Left lung (tissue), 10 donors: ENCODE results near the gene PRXL2C. TPM values are rescaled to one million over a fixed set of nuclear protein-coding genes. Genes with fewer than 3 reads are reported as not detected.
"Not testable (repeated sequence)": the region's sequence is repeated elsewhere in the genome, so short reads cannot be mapped to it uniquely, and the experiment has no call there.

Source experiments
- ATAC-seq: fragments of 200-7000 bp; cut with Tn5 transposase; one replicate; pipeline ENCODE4 v1.9.1; 2020; ENCODE audit warnings: moderate library complexity
- DNase-seq, 4 donors: peaks; one replicate each; pipeline ENCODE4 v3.0.0-alpha.2; 2013 to 2020
- H3K27ac ChIP-seq, 2 donors: fragments of 200-600 bp; sonication (generic) in 1 of 2; one replicate each; pipeline versions ENCODE4 v1.5.0 to v1.8.0; 2020 to 2021
- H3K27me3 ChIP-seq, 2 donors: fragments of 200-600 bp; sonication (generic) in 1 of 2; one replicate each; pipeline versions ENCODE4 v1.5.0 to v1.8.0; 2020 to 2021
- H3K36me3 ChIP-seq, 2 donors: fragments of 200-600 bp; sonication (generic) in 1 of 2; one replicate each; pipeline versions ENCODE4 v1.5.0 to v1.8.0; 2020 to 2021
- H3K4me1 ChIP-seq, 2 donors: fragments of 200-600 bp; one replicate each; pipeline ENCODE4 v1.8.0; 2021
- H3K4me3 ChIP-seq, 2 donors: fragments of 200-600 bp; sonication (generic) in 1 of 2; one replicate each; pipeline versions ENCODE4 v1.5.0 to v1.8.0; 2020 to 2021; ENCODE audit warnings: mild to moderate bottlenecking in 1 of 2
- H3K9me3 ChIP-seq, 2 donors: fragments of 200-600 bp; sonication (generic) in 1 of 2; one replicate each; pipeline versions ENCODE4 v1.5.0 to v1.8.0; 2020 to 2021
- CTCF ChIP-seq, 2 donors: fragments of 200-600 bp; sonication (generic) in 1 of 2; IDR thresholded peaks; one replicate each; pipeline versions ENCODE4 v1.5.0 to v1.8.0; 2021; ENCODE audit warnings: antibody characterized with exemption in 2 of 2
- intact Hi-C, 2 donors: fragments of 100-400 bp; cut with DNase I; formaldehyde crosslinking; loops; one replicate each; pipeline versions ENCODE4 v1.11.2 to v1.14.2; 2022
- polyA plus RNA-seq, 6 donors: library from polyadenylated mRNA; unstranded; fragments of 120-200 nt; gene quantifications; one replicate each; pipeline ENCODE4 v1.2.1, GENCODE V29; 2013; ENCODE audit not compliant: insufficient read length in 6 of 6
- total RNA-seq, 2 donors: library from RNA; stranded (reverse); fragmentation: NEBNext Ultra II Directional; extraction: Animal tissue kit (Norgen Biotek cat#: 25700); gene quantifications; one replicate each; pipeline ENCODE4 v1.2.1, GENCODE V29; 2021
- donor health status: DM: no; HTN: yes; CAD: no.
- donor health status: DM: no; HTN: no; CAD: no.

The PRXL2C gene
- total and polyA plus RNA-seq, 8 donors, result 5.3 to 31.9 (median 6.3) TPM

- H3K36me3 ChIP-seq, result no peaks in the 10 kb centered on the region
- peaks cover 0 to 75% of the 10 kb centered on the region in 2 donors for H3K27me3 ChIP-seq
- no peak for TF ChIP-seq CTCF (IDR thresholded peaks at IDR 0.05)
- ATAC-seq, result no peak
- DNase-seq, result no peak
- intact Hi-C loops, result no loop called here
- no peak overlapping the region for H3K4me3 ChIP-seq
- peaks cover 0 to 9% of the 10 kb centered on the region in 2 donors for H3K4me1 ChIP-seq
- H3K27ac ChIP-seq, result peak overlapping the region; percentile 41 to 60
- no peaks in the 10 kb centered on the region for H3K9me3 ChIP-seq
Measured at GRCh38 chr9:96617439-96618185, 37.5 kb downstream of the PRXL2C start.

- H3K9me3 ChIP-seq, result no peaks in the 10 kb centered on the region
- peaks cover 0 to 75% of the 10 kb centered on the region in 2 donors for H3K27me3 ChIP-seq
- intact Hi-C loops, result no loop called here
- peaks cover 0 to 9% of the 10 kb centered on the region in 2 donors for H3K4me1 ChIP-seq
- no peak for TF ChIP-seq CTCF (IDR thresholded peaks at IDR 0.05)
- H3K4me3 ChIP-seq, result no peak overlapping the region
- no peaks in the 10 kb centered on the region for H3K36me3 ChIP-seq
- no peak overlapping the region for H3K27ac ChIP-seq
- DNase-seq (no peak), ATAC-seq (no peak)
Measured at GRCh38 chr9:96616817-96617438, 38.2 kb downstream of the PRXL2C start.

GRCh38 chr9:96615411-96615810 lies 39.7 kb downstream of the PRXL2C start:
- peaks cover 0 to 63% of the 10 kb centered on the region in 2 donors for H3K27me3 ChIP-seq
- no peak overlapping the region for H3K4me3 ChIP-seq
- intact Hi-C loops, result no loop called here
- no peak for TF ChIP-seq CTCF (IDR thresholded peaks at IDR 0.05)
- ATAC-seq (no peak), DNase-seq (no peak)
- no peaks in the 10 kb centered on the region for H3K9me3 ChIP-seq
- H3K27ac ChIP-seq, result no peak overlapping the region
- no peaks in the 10 kb centered on the region for H3K36me3 ChIP-seq
- peaks cover 0 to 9% of the 10 kb centered on the region in 2 donors for H3K4me1 ChIP-seq

GRCh38 chr9:96614664-96615063 lies 40.5 kb downstream of the PRXL2C start:
- H3K4me3 ChIP-seq, ATAC-seq, intact Hi-C loops, H3K9me3 ChIP-seq, DNase-seq, H3K4me1 ChIP-seq, H3K36me3 ChIP-seq, H3K27ac ChIP-seq: not testable (repeated sequence)
- peaks cover 0 to 62% of the 10 kb centered on the region in 2 donors for H3K27me3 ChIP-seq

- DNase-seq (no peak), ATAC-seq (no peak)
- peaks cover 0 to 49% of the 10 kb centered on the region in 2 donors for H3K27me3 ChIP-seq
- no peak overlapping the region for H3K4me3 ChIP-seq
- no peaks in the 10 kb centered on the region for H3K4me1 ChIP-seq
- no peak overlapping the region for H3K27ac ChIP-seq
- no peak for TF ChIP-seq CTCF (IDR thresholded peaks at IDR 0.05)
- no peaks in the 10 kb centered on the region for H3K9me3 ChIP-seq
- intact Hi-C loops, result no loop called here
- H3K36me3 ChIP-seq, result no peaks in the 10 kb centered on the region
Measured at GRCh38 chr9:96612966-96613589, 42.0 kb downstream of the PRXL2C start.
